ENCODE results near the gene NDEL1.

Gene NDEL1

DNA sequence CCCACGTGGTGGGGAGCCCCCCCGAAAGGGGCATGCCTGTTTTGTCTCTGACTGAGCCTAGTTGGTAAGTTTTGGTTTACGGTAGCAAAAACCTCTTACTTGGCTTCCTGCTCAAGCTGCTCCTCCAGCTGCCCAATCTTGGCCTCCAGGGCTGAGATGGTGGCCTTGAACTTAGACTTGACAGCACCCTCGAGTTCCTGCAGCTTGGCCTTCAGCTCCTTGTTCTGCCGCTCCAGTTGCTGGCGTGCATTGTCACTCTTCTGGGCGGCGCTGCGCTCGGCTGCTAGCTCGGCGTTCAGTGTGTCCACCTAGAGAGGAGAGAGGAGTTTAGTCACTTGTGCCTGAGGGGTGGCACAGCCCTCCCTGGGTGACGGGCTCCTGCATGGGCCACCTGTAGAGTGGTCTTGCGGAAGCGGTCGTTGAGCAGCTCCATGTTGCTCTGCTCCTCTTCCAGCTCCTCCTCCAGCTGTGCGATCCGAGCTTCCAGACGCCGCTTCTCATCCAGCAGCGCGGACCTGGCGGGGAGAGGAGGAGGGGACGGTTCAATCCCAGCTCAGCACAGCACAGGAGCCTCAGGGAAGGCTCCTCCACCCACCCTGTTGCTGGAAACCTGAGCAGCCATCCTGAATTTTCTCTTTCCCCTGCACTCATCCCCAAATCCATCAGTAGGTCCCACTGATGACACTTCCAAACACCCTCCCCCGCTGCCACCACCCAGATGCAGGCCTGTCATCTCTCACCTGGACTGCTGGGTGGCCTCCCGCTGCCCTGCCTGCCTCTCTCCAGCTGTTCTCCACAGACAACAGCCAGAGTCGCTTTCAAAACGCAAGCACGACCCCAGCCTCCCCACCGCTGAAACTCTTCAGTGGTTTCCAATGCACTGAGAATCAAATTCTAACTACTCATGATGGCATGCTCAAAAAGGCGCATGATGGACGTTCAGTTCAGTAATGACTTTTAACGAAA, 44.6 kb downstream of the NDEL1 start:
- no peak for DNase-seq

DNA sequence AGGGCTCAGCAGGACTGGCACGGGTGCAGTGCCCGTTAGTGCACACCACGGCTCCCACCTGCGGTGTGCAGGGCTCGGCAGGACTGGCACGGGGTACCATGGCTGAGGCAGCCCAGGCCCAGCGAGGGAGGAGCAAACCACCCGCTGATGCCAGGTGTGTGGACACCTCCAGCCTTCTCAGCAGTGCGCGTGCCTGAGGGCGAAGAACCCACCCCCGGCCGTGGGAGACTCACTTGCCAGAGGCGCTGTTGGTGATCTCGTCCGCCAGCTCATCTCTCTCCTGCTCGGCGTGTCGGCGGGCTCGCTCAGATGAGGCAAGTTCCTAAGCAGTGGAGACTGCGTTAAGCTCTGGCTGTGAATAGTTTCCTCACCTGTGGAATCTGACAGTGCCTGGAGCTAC, 45.4 kb downstream of the NDEL1 start:
- no peak for DNase-seq

GRCh38 chr17:8481703-8482102, 46.0 kb downstream of the NDEL1 start:
- DNase-seq, result no peak

DNA sequence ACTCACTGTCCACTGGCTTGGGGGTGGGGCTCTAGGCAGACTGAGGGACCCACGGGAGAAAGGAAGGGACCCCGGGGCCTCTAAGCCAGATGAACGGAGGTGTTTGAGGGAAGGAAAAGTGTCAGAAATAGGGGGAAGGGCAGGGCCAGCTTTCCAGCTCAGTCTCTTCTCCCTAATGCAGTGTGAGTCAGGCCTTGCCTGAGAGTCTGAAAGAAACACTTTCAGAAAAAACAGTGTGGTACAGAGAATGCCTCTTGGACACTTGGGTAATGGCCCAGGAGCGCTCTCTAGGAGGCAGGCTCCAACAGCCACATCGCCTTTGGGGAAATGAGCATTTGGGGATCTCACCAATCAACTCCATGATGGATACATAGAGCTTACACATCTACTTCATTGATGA, 46.9 kb downstream of the NDEL1 start:
- DNase-seq, result no peak

- no peak for DNase-seq
Observed at GRCh38 chr17:8484465-8484864, 48.8 kb downstream of the NDEL1 start.

- DNase-seq, result no peak
Observed at GRCh38 chr17:8485491-8485890, 49.8 kb downstream of the NDEL1 start.

GRCh38 chr17:8487130-8487645, 51.5 kb downstream of the NDEL1 start:
- DNase-seq, result no peak

DNA sequence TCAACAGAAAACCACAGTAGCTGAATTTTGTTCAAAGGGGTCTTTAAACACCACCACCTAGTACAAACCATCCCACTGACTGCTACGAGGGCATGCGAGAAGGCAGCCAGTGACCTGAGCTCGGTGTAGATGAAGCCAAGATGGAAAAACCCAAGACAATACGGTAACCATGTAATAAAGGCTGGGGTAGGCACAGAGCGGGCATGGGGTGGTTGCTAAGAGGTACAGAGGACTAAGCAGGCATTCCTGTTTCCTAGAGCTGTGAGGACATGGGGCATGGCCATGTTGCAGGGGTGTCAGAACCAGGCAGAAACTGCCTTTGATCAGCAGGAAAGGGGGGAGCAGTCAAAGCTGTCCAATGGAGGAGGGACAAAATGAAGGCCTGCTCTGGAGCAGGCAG, 52.1 kb downstream of the NDEL1 start:
- no peak for DNase-seq

DNA sequence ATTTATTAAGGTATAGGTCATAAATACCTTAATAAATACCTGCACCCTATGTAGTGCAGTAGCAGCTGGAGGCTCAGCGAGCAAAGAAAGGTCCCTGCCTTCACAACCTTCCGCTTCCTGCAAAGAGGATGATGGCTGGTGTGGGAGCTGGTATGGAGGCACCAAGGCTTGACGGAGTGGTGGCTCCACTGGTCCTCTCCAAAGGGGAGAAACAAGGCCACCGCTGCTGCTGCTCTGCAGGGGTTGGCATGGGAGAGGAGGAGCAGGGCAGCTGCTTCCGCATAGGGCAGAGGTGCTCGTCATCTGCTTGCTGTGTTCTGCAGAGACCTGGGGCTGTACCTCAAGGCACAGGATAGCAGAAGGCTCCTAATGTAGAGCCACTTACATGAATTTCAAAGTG, 52.8 kb downstream of the NDEL1 start:
- DNase-seq, result no peak

GRCh38 chr17:8488901-8489300, 53.2 kb downstream of the NDEL1 start:
- no peak for DNase-seq

- no peak for DNase-seq
Observed at GRCh38 chr17:8489841-8490240, 54.2 kb downstream of the NDEL1 start.

DNA sequence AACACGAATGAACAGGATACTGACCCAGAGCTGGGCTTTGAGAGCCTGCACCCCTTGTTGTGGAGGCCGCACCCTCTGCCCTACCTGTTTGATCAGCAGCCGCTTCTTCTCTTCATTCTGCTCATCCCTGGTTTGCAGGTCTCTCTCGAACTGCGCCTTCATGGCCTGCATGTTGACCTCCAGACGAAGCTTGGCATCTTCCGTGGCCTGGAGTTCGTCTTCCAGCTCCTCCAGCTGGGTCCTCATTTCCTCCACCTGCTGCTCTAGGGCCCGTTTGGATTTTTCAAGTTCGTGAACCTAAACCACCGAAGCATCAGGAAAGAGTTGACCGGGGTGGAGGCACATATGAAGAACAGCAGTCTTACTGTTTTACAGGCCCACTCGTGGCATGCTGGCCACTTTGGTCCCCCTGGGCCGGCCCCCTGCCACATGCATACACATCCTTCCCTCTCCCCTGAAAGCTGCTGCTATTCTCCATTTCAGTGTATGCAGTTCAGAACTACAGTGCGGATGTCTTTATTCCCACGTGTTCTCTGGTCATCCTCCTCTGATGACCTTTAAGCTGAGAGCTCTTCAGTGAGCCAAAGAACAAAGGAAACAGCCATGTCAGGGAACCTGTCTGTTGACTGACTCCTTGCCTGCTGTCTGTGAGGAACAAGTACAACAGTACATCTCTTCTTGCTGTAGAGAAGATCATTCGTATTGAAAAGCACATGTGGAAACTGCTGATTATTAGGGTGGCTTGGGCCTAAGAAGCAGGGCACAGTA, 54.8 kb downstream of the NDEL1 start:
- no peak for DNase-seq

DNA sequence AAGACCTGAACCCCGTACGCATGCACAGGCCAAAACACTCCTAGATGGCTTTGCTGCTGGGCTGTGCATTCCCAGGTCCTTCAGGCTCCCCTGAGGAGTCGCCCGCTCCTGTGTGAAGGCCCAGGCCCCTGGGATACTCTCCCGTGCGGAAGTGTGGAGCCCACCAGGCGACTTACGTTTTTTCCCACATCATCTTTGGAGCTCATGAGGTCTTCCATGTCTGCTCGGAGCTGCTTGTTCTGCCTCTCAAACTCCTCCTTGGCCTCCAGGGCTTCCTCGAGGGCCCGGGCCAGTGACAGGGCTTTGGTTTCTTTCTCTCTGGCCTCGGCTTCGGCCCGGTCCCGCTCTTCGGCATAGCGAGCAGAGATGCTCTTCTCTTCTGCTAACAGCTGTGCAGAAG, 56.4 kb downstream of the NDEL1 start:
- DNase-seq, result no peak

DNA sequence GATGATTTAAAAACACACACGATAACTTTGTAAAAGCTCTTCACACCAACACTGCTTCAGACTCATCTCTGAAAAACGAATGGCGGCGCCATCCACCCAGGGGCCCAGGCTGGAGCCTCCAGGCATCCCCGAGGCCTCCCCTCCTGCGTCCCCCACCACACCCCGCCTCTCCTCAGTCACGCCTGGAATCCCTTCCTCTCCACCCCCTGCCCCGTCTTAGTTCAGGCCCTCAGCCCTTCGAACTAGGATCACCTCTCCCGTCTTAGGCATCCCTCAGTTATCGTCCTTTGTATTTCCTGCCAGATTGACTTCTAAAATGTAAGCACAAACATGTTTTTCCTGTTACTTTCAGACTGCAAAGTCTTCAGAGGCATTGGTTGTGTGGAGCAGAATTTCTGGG, 58.3 kb downstream of the NDEL1 start:
- no peak for DNase-seq

- DNase-seq, result no peak
Observed at GRCh38 chr17:8494506-8495111, 58.9 kb downstream of the NDEL1 start.

- DNase-seq, result no peak
Observed at GRCh38 chr17:8496081-8496480, 60.4 kb downstream of the NDEL1 start.

DNA sequence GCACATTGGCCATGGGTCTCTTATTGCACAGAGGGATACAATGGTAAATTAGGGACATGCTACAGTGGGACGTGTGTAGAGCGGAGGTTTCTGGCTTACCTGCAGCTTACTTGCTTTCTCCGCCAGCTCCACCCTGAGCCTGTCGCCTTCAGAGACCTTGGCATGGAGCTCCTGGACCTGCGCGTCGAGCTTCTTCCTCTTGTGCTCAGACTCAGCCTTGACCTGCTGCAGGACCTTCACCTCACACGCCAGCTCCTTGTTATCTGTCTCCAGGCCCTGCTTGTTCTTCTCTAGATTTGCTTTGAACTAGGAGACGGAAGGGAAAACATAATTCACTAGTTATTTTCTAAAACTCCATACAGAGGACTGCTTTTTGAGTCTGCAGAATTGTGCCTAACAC, 63.5 kb downstream of the NDEL1 start:
- DNase-seq, result no peak

DNA sequence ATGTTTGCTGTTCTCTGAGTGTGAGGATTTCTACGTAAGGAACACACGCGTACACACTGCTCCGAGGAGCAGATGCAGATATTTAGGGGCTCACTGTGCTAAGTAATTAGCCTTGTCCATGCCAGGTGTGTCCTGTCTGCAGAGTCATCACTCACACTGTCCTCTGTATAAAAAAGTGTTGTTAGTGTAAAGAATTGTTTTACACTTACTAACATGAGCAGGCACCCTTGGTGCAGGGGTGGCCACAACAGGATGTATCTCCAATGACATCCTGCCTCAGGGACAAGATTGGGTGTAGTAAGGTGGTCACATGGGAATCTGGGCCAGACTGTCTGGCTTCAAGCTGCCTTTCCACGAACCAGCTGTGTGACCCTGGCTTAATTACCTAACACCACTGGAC, 63.9 kb downstream of the NDEL1 start:
- DNase-seq, result no peak

DNA sequence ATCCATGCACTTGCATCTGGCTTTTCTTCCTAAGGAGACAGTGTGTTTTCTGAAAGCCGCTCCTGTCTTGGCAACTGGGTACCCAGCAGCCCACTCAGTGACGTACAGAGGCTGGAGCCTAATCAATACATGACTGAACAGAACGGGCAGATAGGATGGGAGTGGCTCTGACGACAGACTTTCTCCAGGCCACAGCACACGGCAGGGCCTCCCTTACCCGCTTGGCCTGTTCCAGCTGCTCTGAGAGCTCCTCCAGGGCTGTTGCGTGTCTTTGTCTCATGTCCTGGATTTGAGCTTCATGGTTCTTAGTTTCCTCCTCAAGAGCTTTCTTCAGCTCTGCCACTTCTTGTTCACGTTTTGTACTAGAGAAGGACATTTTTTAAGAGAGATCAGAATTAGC, 64.9 kb downstream of the NDEL1 start:
- no peak for DNase-seq

DNA sequence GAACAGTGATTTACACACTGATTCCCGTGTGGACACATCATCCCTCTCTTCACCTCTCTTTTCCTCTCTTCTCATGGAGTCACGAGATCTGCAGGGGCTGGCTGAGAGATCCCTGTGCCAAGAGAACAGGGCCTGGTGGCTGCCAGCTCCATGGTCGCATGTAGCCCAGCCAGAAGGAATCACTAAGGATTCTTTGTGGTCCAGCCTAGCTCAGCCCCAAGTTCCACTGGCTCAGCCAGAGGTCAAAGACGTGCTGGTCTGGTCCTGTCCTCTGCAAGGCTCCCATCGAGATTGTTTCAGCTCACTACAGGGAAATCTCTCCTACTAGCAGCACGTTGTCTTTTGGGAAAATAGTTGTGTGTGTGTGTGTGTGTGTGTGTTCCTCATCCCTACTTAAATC, 66.4 kb downstream of the NDEL1 start:
- DNase-seq, result no peak

DNA sequence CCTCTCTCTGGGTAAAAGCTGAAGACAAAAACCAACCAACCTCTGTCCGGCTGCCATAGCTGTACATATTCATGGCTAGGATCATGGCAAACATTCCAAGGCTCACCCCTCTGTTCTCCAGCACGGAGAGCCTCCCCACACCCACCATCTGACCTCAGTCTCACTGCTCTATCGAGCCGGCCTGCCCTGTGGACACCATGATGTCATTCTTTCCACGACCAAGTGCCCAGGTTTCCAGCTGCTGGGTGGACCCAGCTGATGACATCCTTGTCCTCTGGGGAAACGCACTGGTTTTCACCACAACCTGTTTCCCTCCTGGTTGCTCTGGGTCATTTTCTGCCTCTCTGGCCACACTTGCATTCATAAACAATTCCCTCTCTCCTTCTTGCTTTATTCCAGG, 67.7 kb downstream of the NDEL1 start:
- DNase-seq, result no peak

GRCh38 chr17:8503807-8504206, 68.1 kb downstream of the NDEL1 start:
- DNase-seq, result no peak

DNA sequence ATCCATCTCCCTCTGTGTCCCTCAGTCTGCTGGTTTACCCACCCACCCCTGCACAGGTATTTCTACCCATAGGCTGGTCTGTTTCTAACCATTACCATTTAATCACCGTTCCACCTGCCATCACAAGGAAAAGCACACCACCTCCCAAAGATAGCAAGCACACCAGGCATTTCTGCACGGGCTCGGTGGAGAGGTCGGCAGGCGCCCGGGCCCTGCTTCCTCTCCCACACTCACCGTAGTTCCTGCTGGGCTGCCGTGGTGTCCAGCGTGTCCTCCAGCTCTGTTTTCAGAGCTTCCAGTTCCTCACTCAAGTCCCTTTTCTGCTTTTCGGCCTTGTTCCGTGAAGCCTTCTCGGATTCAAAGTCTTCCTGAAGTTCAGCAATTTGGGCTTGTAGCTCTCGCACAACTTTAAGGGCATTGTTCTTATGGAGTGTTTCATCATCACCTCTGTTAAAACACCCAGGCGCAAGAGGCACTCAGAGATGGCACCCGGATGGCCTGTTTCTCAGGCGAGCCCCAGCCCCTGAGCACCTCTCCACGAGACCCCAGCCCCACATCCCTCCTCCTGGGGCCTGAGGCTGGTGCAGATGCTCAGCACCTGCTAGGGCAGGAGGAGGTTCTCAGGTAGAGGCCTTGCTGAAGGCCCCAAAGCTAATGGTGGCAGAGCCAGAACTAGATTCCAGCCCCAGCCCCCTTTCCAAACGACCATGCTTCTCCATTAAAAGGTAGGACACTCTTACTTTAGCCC, 69.0 kb downstream of the NDEL1 start:
- no peak for DNase-seq
